Smooth muscle cell of the brain vasculature (primary cell): ENCODE data around the gene NTRK3.
"Not testable (repeated sequence)": the region's sequence is repeated elsewhere in the genome, so short reads cannot be mapped to it uniquely, and the experiment has no call there.

ENCODE experiments used
- DNase-seq: peaks from one replicate; pipeline ENCODE4 v3.0.0-alpha.2; 2012; ENCODE audit warnings: low read depth, low spot score

NTRK3 gene

GRCh38 chr15:88033421-88033820 is 223.1 kb downstream of the NTRK3 start:
- not testable (repeated sequence) for DNase-seq

GRCh38 chr15:88032787-88033186 is 223.8 kb downstream of the NTRK3 start:
- DNase-seq: no peak

- DNase-seq: no peak
Observed at GRCh38 chr15:88031461-88031860, 225.1 kb downstream of the NTRK3 start.

GRCh38 chr15:88029696-88030095 is 226.8 kb downstream of the NTRK3 start:
- no peak for DNase-seq

GRCh38 chr15:88028024-88028423 is 228.5 kb downstream of the NTRK3 start:
- DNase-seq: no peak

GRCh38 chr15:88023914-88024313 is 232.6 kb downstream of the NTRK3 start:
- no peak for DNase-seq

- DNase-seq: no peak
Observed at GRCh38 chr15:88022716-88023115, 233.8 kb downstream of the NTRK3 start.

GRCh38 chr15:88021601-88022000 is 234.9 kb downstream of the NTRK3 start:
- no peak for DNase-seq

- no peak for DNase-seq
Observed at GRCh38 chr15:88020806-88021205, 235.7 kb downstream of the NTRK3 start.

GRCh38 chr15:88019656-88020055 is 236.9 kb downstream of the NTRK3 start:
- no peak for DNase-seq

- DNase-seq: no peak
Observed at GRCh38 chr15:88018869-88019641, 237.5 kb downstream of the NTRK3 start.

- no peak for DNase-seq
Observed at GRCh38 chr15:88017753-88018152, 238.8 kb downstream of the NTRK3 start.

GRCh38 chr15:88016406-88016805 is 240.1 kb downstream of the NTRK3 start:
- no peak for DNase-seq

GRCh38 chr15:88015228-88015860 is 241.2 kb downstream of the NTRK3 start:
- DNase-seq: no peak

- DNase-seq: no peak
Observed at GRCh38 chr15:88014454-88015160, 241.9 kb downstream of the NTRK3 start.

GRCh38 chr15:88013111-88013510 is 243.4 kb downstream of the NTRK3 start:
- no peak for DNase-seq

- no peak for DNase-seq
Observed at GRCh38 chr15:88012688-88013087, 243.9 kb downstream of the NTRK3 start.

- no peak for DNase-seq
Observed at GRCh38 chr15:88012233-88012632, 244.3 kb downstream of the NTRK3 start.

- no peak for DNase-seq
Observed at GRCh38 chr15:88011533-88011932, 245.0 kb downstream of the NTRK3 start.

GRCh38 chr15:88006146-88006545 is 250.4 kb downstream of the NTRK3 start:
- no peak for DNase-seq

- DNase-seq: no peak
Observed at GRCh38 chr15:88004399-88004798, 252.1 kb downstream of the NTRK3 start.

GRCh38 chr15:88003541-88004327 is 252.8 kb downstream of the NTRK3 start:
- DNase-seq: no peak
